Activated CD8-positive, alpha-beta memory T cell treated with anti-CD3 and anti-CD28 coated beads, Interleukin-2, amount 50 U/mL, for 1 hour (primary cell): ENCODE results near the gene ARID3B.
A peak's percentile ranks its signal among the peaks of the same experiment; 100 is the strongest.
"Not testable (repeated sequence)": the region's sequence is repeated elsewhere in the genome, so short reads cannot be mapped to it uniquely, and the experiment has no call there.

Source experiments
- DNase-seq: peaks from one replicate; pipeline ENCODE4 v3.0.0-alpha.2; 2020; ENCODE audit errors: extremely low read depth

Gene ARID3B

GRCh38 chr15:74535388-74536084 is 5.5 kb upstream of the ARID3B start:
- DNase-seq, result no peak

GRCh38 chr15:74537736-74538135 is 3.3 kb upstream of the ARID3B start:
- no peak for DNase-seq

DNA sequence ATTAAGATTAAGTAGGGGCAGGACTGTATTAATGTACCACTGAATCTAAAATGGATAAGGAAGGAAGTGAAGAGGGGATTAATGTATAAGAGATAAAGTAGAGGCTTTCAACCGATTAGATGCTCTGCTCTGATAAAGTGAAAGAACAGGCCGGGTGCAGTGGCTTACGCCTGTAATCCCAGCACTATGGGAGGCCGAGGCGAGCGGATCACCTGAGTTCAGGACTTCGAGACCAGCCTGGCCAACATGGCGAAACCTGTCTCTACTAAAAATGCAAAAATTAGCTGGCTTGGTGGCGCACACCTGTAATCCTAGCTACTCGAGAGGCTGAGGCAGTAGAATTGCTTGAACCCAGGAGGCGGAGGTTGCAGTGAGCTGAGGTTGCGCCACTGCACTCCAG is 1.5 kb upstream of the ARID3B start:
- not testable (repeated sequence) for DNase-seq

DNA sequence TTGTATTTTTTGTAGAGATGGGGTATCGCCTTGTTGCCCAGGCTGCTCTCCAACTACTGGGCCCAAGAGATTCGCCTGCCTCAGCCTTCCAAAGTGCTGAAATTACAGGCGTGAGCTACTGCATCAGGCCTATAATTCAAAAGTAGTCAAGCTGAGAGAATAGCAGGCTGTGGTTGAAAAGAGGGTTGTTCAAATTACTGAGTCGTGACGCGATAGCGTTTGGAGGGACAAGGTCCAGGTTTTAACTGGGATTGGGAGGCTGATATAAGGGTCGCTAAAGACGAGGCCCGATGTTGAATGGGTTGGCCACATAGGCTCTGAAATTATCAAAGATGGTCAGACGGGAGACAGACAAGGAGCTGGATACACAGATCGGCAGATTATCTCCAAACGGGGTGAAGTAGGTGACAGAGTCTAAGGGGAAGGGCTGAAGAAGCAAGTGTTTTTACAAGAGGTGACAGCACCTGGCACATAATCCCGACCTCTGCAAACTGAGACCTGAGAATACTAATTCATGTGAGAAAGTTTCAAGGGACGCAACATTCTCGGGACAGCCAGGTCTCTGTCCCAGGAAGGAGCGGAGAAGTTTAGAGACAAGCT is 759 bp upstream of the ARID3B start:
- DNase-seq, result no peak

- DNase-seq, result peak; percentile 43
These were observed 610 bp downstream of the ARID3B start for GRCh38 chr15:74541494-74542165.

DNA sequence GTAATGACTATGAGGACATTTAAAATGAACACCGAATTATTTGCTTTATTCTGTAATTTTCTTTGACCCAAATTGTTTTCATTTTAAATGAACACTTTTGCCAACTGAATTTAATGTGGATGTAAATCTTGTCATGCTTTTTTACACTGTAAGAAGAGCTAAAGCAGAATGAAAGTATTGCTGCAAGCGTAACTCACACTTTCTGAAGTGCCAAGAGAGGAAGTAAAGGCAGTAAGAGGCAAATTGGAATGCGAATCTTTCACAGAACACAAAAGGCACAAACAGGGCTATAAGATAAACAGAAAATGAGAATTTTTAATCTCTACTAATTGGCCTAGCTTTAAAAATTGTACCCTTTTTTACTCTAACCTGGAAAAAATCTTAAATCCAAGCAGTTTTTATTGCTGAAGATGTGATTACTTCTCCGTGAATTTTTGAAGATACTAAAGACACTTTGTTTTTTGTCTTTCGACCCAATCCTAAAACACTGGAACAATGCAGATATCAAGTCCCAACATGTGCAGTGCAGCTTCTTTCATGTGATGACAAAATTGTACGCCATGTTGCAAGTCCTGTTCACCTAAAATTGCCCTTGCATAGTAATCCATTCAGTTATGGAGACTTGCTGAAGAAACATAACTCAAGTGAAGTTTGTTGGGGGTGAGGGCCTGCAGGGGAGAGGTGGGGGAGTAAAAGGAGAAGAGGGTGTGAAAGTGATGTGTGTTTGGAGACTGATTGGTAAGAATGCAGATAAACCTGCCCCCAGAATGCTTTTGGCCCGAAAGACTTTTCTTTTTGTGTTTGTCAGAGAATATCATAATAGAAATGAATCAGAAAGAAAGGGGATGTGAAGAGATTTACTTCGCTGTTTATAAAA is 1.4 kb downstream of the ARID3B start:
- no peak for DNase-seq

- no peak for DNase-seq
These were observed 2.0 kb downstream of the ARID3B start for GRCh38 chr15:74543043-74543422.

- no peak for DNase-seq
These were observed 2.6 kb downstream of the ARID3B start for GRCh38 chr15:74543583-74543982.

GRCh38 chr15:74545086-74545485 is 4.1 kb downstream of the ARID3B start:
- no peak for DNase-seq

DNA sequence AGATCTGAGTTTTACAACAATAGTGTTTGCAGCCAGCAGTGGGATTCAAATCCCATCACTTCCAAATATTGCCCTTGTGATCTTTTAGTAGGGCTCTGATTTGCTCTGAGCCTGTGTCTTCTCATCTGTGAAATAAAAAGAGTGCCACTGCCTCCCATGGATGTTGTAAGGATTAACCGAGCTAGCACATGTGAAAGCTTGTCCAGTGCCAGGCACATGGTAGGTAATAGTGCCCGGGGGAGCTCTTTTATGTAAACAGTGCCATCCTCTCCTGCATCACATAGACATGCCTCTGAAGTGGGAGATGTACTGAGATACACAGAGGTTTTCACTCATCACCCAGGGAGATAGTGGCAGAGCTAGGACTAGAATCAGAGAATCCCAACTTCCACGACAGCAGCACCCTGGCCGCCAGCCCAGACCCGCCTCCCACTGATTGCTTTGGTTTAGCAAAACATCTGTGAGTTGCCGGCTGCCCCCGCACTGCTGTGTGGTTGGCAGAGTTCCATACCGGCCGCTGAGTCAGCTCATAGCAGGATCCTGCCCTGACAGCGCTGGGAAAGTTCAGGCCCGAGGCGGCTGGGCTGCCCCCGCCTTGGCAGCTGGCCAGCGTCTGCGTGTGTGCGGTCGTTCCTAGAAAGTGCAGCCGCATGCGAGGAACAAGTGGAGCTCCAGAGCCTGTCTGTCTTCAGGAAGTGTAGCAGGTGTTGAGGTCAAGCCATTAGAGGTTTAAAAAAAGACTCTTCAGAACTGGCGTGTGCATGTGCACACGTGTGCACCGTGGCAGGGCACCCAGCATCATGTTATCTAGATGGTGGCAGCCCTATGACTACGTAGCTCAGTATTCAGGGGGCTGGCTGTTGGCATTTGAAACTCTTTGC is 5.0 kb downstream of the ARID3B start:
- peak; percentile 88 for DNase-seq

DNA sequence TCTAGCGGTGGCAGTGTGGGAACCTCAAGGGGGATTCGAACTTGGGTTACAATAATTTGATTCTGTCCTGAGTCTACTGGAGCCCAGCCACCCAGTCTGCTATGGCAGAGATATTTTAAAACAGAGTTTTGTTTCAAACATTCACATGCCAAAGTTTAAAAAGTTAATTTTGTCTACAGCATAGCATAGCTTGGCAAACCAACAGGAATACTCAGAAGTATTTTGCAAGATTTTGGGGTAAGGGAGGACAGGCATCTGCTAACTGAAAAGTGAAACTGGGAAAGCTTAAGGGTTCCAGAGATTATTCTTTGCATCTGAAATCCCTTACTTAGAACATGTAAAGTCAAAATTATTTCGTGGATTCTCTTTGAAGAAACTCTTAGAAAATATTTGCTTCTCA is 6.6 kb downstream of the ARID3B start:
- no peak for DNase-seq

- no peak for DNase-seq
These were observed 7.2 kb downstream of the ARID3B start for GRCh38 chr15:74548241-74548640.

GRCh38 chr15:74549816-74550215 is 8.8 kb downstream of the ARID3B start:
- no peak for DNase-seq

- no peak for DNase-seq
These were observed 10.7 kb downstream of the ARID3B start for GRCh38 chr15:74551714-74552113.

- no peak for DNase-seq
These were observed 11.9 kb downstream of the ARID3B start for GRCh38 chr15:74552773-74553441.

DNA sequence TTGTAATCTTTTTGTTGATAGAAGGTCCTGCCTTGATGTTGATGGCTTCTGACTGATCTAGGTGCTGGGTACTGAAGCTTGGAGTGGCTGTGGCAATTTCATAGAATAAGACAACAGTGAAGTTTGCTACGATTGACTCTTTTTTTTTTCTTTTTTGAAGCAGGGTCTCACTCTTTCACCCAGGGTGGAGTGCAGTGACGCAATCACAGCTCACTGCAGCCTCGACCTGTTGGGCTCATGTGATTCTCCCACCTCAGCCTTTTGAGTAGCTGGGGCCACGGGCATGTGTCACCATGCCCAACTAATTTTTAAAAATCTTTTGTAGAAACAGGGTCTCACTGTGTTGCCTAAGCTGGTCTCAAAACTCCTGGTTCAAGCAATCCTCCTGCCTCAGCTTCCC is 14.2 kb downstream of the ARID3B start:
- DNase-seq, result no peak

- no peak for DNase-seq
These were observed 17.7 kb downstream of the ARID3B start for GRCh38 chr15:74558706-74559105.

DNA sequence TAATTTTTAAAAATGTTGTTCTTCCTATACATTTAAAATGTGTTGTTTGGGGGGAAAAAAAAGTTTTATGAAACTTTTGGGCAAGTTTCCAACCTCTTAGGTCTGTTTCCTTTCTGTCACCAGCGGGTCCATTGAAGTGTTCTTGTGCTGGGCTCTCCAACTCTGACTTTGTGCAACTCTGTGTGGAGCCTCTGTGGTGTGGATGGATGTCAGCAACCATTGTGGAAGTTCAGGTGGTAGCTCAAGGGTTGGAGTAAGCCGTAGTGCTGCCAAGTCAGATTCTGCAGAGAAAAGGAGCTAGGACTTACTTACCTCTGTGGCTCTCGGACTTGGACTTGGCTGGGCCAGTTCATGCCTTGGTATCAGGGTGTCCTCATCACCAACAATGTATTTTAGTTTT is 22.4 kb downstream of the ARID3B start:
- no peak for DNase-seq

GRCh38 chr15:74564182-74564581 is 23.2 kb downstream of the ARID3B start:
- DNase-seq, result no peak

- DNase-seq, result no peak
These were observed 24.5 kb downstream of the ARID3B start for GRCh38 chr15:74565381-74566085.
